ENCODE data around the gene ACE. TPM values are rescaled to one million over a fixed set of nuclear protein-coding genes. Genes with fewer than 3 reads are reported as not detected.
"Not testable (repeated sequence)": the region's sequence is repeated elsewhere in the genome, so short reads cannot be mapped to it uniquely, and the experiment has no call there.

ACE gene
- total and polyA plus RNA-seq, 4 donors = 5.5 to 87.3 (median 35.3) TPM

DNA sequence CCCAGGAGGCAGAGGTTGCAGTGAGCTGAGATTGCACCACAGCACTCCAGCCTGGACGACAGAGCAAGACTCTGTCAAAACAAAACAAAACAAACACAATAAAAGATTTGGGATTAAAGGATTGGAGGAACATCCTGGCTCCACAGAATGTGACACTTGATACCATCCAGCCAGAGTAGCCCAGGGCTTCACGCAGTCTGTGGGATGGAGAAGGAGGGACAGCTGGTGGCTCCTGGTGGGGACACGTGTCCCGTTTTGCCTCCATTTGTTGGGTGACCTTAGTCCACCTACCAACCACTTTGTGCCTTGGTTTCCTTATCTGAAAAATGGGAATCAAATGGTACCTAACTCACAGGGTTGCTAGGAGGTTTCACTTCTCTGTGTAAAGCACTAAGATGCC is 18.4 kb upstream of the ACE start:
- no peak overlapping the region for H3K27ac ChIP-seq (ENCODE audit: low read depth in 1 of 2, low read length in 1 of 2)
- DNase-seq = no peak
- no peaks in the 10 kb centered on the region for H3K9me3 ChIP-seq (ENCODE audit: control insufficient read depth in 4 of 4, insufficient read depth in 3 of 4, low read length in 3 of 4)
- ATAC-seq (ENCODE audit: insufficient read depth, low FRiP score) = no peak
- H3K36me3 ChIP-seq (ENCODE audit: control insufficient read depth in 4 of 4, insufficient read depth in 4 of 4, low read length in 4 of 4) = no peaks in the 10 kb centered on the region
- TF ChIP-seq, protein P1, sequence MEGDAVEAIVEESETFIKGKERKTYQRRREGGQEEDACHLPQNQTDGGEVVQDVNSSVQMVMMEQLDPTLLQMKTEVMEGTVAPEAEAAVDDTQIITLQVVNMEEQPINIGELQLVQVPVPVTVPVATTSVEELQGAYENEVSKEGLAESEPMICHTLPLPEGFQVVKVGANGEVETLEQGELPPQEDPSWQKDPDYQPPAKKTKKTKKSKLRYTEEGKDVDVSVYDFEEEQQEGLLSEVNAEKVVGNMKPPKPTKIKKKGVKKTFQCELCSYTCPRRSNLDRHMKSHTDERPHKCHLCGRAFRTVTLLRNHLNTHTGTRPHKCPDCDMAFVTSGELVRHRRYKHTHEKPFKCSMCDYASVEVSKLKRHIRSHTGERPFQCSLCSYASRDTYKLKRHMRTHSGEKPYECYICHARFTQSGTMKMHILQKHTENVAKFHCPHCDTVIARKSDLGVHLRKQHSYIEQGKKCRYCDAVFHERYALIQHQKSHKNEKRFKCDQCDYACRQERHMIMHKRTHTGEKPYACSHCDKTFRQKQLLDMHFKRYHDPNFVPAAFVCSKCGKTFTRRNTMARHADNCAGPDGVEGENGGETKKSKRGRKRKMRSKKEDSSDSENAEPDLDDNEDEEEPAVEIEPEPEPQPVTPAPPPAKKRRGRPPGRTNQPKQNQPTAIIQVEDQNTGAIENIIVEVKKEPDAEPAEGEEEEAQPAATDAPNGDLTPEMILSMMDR (IDR thresholded peaks at IDR 0.05; ENCODE audit: control extremely low read depth, extremely low read depth) = no peak
- H3K27me3 ChIP-seq (ENCODE audit: control insufficient read depth in 3 of 3, insufficient read depth in 3 of 3, low read length in 2 of 3) = peaks cover 0 to 2% (median 0%) of the 10 kb centered on the region in 3 donors
- WGBS, 2 donors = 82 to 94% methylated on average over 4 of the region's 4 CpGs
- H3K9ac ChIP-seq (ENCODE audit: insufficient read depth in 1 of 2, low read length in 2 of 2) = no peak overlapping the region
- no peak overlapping the region for H3K4me3 ChIP-seq
- H3K4me1 ChIP-seq (ENCODE audit: control insufficient read depth in 5 of 5, insufficient read depth in 5 of 5, low read length in 5 of 5) = peaks cover 0 to 9% (median 0%) of the 10 kb centered on the region in 5 donors

DNA sequence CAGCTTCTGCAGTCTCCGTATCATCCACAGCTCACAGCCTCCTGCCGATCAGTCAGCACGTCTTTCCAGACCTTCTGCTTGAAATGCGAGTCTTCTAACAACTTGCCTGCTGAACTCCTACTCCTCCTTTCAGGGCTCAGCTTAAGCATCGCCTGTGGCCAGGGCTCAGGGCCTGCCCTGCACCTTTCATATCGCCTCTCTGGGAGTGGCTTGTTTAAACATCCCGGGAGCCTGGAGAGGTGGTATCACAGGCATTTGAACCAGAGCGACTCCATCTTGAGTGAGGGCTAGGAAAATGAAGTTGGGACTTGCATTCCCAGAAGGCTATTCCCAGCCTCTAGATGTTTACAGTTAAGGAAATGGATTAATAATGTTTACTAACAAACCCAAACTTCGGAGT is 16.8 kb upstream of the ACE start:
- Histone ChIP-seq H3K4me3 (no peak overlapping the region), H3K27me3 (ENCODE audit: control insufficient read depth in 3 of 3, insufficient read depth in 3 of 3, low read length in 2 of 3) (peaks cover 0 to 2% (median 0%) of the 10 kb centered on the region in 3 donors), H3K27ac (ENCODE audit: low read depth in 1 of 2, low read length in 1 of 2) (no peak overlapping the region), H3K4me1 (ENCODE audit: control insufficient read depth in 5 of 5, insufficient read depth in 5 of 5, low read length in 5 of 5) (peaks cover 0 to 6% (median 0%) of the 10 kb centered on the region in 5 donors), H3K36me3 (ENCODE audit: control insufficient read depth in 4 of 4, insufficient read depth in 4 of 4, low read length in 4 of 4) (no peaks in the 10 kb centered on the region), H3K9me3 (ENCODE audit: control insufficient read depth in 4 of 4, insufficient read depth in 3 of 4, low read length in 3 of 4) (no peaks in the 10 kb centered on the region), H3K9ac (ENCODE audit: insufficient read depth in 1 of 2, low read length in 2 of 2) (no peak overlapping the region)
- WGBS, 2 donors = 66 to 81% methylated on average over 9 of the region's 9 CpGs
- ATAC-seq (ENCODE audit: insufficient read depth, low FRiP score) (no peak), DNase-seq (no peak)
- TF ChIP-seq, protein P1 (IDR thresholded peaks at IDR 0.05; ENCODE audit: control extremely low read depth, extremely low read depth) = no peak

DNA sequence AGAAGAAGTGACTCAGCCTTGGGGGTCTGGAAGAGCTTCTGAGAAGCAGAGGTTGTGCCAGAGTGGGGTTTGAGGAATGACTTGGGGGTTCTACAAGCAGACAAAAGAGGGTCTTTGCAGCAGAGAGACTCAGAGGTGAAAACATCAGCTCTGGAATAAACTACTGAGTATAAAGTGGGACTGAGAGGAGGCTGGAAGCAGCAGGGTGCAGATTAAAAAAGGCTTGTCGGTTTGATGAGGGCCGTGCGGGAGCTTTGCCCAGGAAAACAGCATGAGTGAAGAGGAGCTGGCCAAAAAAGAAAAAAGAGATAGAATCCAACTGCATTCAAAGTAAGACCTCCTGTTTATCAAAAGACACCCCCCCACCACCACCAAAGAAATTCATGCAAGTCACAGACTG is 13.1 kb upstream of the ACE start:
- Histone ChIP-seq H3K4me3 (no peak overlapping the region), H3K4me1 (ENCODE audit: control insufficient read depth in 5 of 5, insufficient read depth in 5 of 5, low read length in 5 of 5) (peaks cover 0 to 3% (median 0%) of the 10 kb centered on the region in 5 donors), H3K36me3 (ENCODE audit: control insufficient read depth in 4 of 4, insufficient read depth in 4 of 4, low read length in 4 of 4) (no peaks in the 10 kb centered on the region), H3K27ac (ENCODE audit: low read depth in 1 of 2, low read length in 1 of 2) (no peak overlapping the region), H3K9me3 (ENCODE audit: control insufficient read depth in 4 of 4, insufficient read depth in 3 of 4, low read length in 3 of 4) (no peaks in the 10 kb centered on the region), H3K9ac (ENCODE audit: insufficient read depth in 1 of 2, low read length in 2 of 2) (no peak overlapping the region), H3K27me3 (ENCODE audit: control insufficient read depth in 3 of 3, insufficient read depth in 3 of 3, low read length in 2 of 3) (peaks cover 0 to 2% (median 0%) of the 10 kb centered on the region in 3 donors)
- ATAC-seq (ENCODE audit: insufficient read depth, low FRiP score) (no peak), DNase-seq (no peak)
- WGBS, 2 donors = 56 to 70% methylated on average over 3 of the region's 3 CpGs
- TF ChIP-seq, protein P1 (IDR thresholded peaks at IDR 0.05; ENCODE audit: control extremely low read depth, extremely low read depth) = no peak

DNA sequence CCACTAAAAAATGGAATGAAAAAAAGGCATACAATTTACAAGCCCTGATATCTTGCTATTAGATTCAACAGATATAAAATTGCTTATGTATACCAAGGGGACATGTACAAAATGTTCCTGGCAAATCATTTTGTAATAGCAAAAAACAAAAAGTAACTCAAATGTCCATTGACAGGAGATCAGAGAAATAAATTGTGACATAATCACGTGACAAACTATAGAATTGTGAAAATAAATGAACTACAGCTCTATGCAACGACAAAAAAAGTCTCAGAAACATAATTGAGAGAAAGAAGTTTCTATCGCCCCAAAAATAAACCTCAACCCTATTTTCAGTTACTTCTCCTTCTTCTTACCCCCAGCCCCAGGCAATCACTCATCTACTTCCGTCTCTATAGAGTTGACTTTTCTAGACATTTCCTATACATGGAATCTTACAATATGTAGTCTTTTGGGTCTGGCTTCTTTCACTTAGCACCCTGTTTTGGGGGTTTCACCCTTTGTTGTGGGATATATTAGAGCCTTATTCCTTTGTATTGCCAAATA is 12.1 kb upstream of the ACE start:
- no peaks in the 10 kb centered on the region for H3K9me3 ChIP-seq (ENCODE audit: control insufficient read depth in 4 of 4, insufficient read depth in 3 of 4, low read length in 3 of 4)
- no peak overlapping the region for H3K4me3 ChIP-seq
- H3K27me3 ChIP-seq (ENCODE audit: control insufficient read depth in 3 of 3, insufficient read depth in 3 of 3, low read length in 2 of 3) = peaks cover 0 to 1% (median 0%) of the 10 kb centered on the region in 3 donors
- ATAC-seq (ENCODE audit: insufficient read depth, low FRiP score) (no peak), DNase-seq (no peak)
- H3K27ac ChIP-seq (ENCODE audit: low read depth in 1 of 2, low read length in 1 of 2) = no peak overlapping the region
- H3K4me1 ChIP-seq (ENCODE audit: control insufficient read depth in 5 of 5, insufficient read depth in 5 of 5, low read length in 5 of 5) = peaks cover 0 to 3% (median 0%) of the 10 kb centered on the region in 5 donors
- TF ChIP-seq, protein P1 (IDR thresholded peaks at IDR 0.05; ENCODE audit: control extremely low read depth, extremely low read depth) = no peak
- 40 to 75% methylated on average over 4 of the region's 4 CpGs for WGBS, 2 donors
- H3K36me3 ChIP-seq (ENCODE audit: control insufficient read depth in 4 of 4, insufficient read depth in 4 of 4, low read length in 4 of 4) = no peaks in the 10 kb centered on the region
- no peak overlapping the region for H3K9ac ChIP-seq (ENCODE audit: insufficient read depth in 1 of 2, low read length in 2 of 2)

DNA sequence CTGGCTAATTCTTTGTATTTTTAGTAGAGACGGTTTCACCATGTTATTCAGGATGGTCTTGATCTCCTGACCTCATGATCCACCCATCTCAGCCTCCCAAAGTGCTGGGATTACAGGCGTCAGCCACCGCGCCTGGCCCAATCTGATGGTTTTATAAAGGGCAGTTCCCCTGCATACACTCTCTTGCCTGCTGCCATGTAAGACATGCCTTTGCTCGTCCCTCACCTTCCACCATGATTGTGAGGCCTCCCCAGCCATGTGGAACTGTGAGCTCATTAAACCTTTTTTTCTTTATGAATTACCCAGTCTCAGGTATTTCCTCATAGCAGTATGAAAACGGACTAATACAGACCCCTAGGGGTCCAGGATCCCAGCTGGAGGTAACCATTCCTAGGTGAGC is 8.8 kb upstream of the ACE start:
- H3K9ac ChIP-seq (ENCODE audit: insufficient read depth in 1 of 2, low read length in 2 of 2); H3K36me3 ChIP-seq (ENCODE audit: control insufficient read depth in 4 of 4, insufficient read depth in 4 of 4, low read length in 4 of 4); DNase-seq; H3K9me3 ChIP-seq (ENCODE audit: control insufficient read depth in 4 of 4, insufficient read depth in 3 of 4, low read length in 3 of 4); H3K4me1 ChIP-seq (ENCODE audit: control insufficient read depth in 5 of 5, insufficient read depth in 5 of 5, low read length in 5 of 5); H3K27me3 ChIP-seq (ENCODE audit: control insufficient read depth in 3 of 3, insufficient read depth in 3 of 3, low read length in 2 of 3); H3K4me3 ChIP-seq; ATAC-seq (ENCODE audit: insufficient read depth, low FRiP score); H3K27ac ChIP-seq (ENCODE audit: low read depth in 1 of 2, low read length in 1 of 2): not testable (repeated sequence)
- 94 to 96% methylated on average over 6 of the region's 6 CpGs for WGBS, 2 donors
